ENCODE data around the gene ENOPH1. TPM values are rescaled to one million over a fixed set of nuclear protein-coding genes. Genes with fewer than 3 reads are reported as not detected.

The ENOPH1 gene
- total RNA-seq, 1 donor from 2014 or later, result 16.0 TPM

GRCh38 chr4:82429728-82430192, 630 bp upstream of the ENOPH1 start:
- peaks cover 50% of the 10 kb centered on the region for H3K4me1 ChIP-seq
- DNase-seq (ENCODE audit: extremely low spot score in 2 of 2), result no peak
- H3K4me3 ChIP-seq, result peak overlapping the region; percentile 57 to 67
- H3K27ac ChIP-seq, result peak overlapping the region; percentile 99
- H3K27me3 ChIP-seq, result no peaks in the 10 kb centered on the region
- TF ChIP-seq POLR2A (IDR thresholded peaks at IDR 0.05), result no peak
- TF ChIP-seq POLR2AphosphoS5 (IDR thresholded peaks at IDR 0.05; ENCODE audit: insufficient read depth in 1 of 2, low read depth in 1 of 2), result no peak
- no peak for TF ChIP-seq CTCF (IDR thresholded peaks at IDR 0.05)
- H3K36me3 ChIP-seq, result peaks cover 0 to 24% of the 10 kb centered on the region in 2 donors
- intact Hi-C loops (cut with DNase I), result loop anchor here (1.0 kb wide), 1 partner anchor 55 kb away; no protein-coding TSS in a partner anchor
- no peaks in the 10 kb centered on the region for H3K9me3 ChIP-seq

GRCh38 chr4:82430964-82431745, 765 bp downstream of the ENOPH1 start:
- H3K36me3 ChIP-seq, result peaks cover 0 to 10% of the 10 kb centered on the region in 2 donors
- peaks cover 46% of the 10 kb centered on the region for H3K4me1 ChIP-seq
- intact Hi-C loops (cut with DNase I), result no loop called here
- peak overlapping the region; percentile 99 for H3K27ac ChIP-seq
- no peaks in the 10 kb centered on the region for H3K9me3 ChIP-seq
- peak overlapping the region; percentile 57 to 67 for H3K4me3 ChIP-seq
- H3K27me3 ChIP-seq, result no peaks in the 10 kb centered on the region
- peak in 1 of 2 donors; percentile 91 for DNase-seq (ENCODE audit: extremely low spot score in 2 of 2)
- TF ChIP-seq POLR2A (IDR thresholded peaks at IDR 0.05), result no peak
- no peak for TF ChIP-seq CTCF (IDR thresholded peaks at IDR 0.05)
- TF ChIP-seq POLR2AphosphoS5 (IDR thresholded peaks at IDR 0.05; ENCODE audit: insufficient read depth in 1 of 2, low read depth in 1 of 2), result no peak

- peaks cover 39% of the 10 kb centered on the region for H3K4me1 ChIP-seq
- DNase-seq (ENCODE audit: extremely low spot score in 2 of 2), result no peak
- intact Hi-C loops (cut with DNase I), result no loop called here
- H3K4me3 ChIP-seq, result peak overlapping the region in 1 of 2 donors; percentile 67
- H3K27me3 ChIP-seq, result no peaks in the 10 kb centered on the region
- no peak for TF ChIP-seq POLR2A (IDR thresholded peaks at IDR 0.05)
- no peak for TF ChIP-seq CTCF (IDR thresholded peaks at IDR 0.05)
- no peak for TF ChIP-seq POLR2AphosphoS5 (IDR thresholded peaks at IDR 0.05; ENCODE audit: insufficient read depth in 1 of 2, low read depth in 1 of 2)
- H3K9me3 ChIP-seq, result no peaks in the 10 kb centered on the region
- H3K27ac ChIP-seq, result no peak overlapping the region
- peaks cover 0 to 3% of the 10 kb centered on the region in 2 donors for H3K36me3 ChIP-seq
These were observed 1.4 kb downstream of the ENOPH1 start for GRCh38 chr4:82431831-82432230.

- H3K9me3 ChIP-seq, result no peaks in the 10 kb centered on the region
- H3K27me3 ChIP-seq, result no peaks in the 10 kb centered on the region
- intact Hi-C loops (cut with DNase I), result no loop called here
- no peaks in the 10 kb centered on the region for H3K36me3 ChIP-seq
- no peak overlapping the region for H3K27ac ChIP-seq
- H3K4me1 ChIP-seq, result peaks cover 38% of the 10 kb centered on the region
- no peak for DNase-seq (ENCODE audit: extremely low spot score in 2 of 2)
- TF ChIP-seq POLR2A (IDR thresholded peaks at IDR 0.05) (no peak), CTCF (IDR thresholded peaks at IDR 0.05) (no peak)
- H3K4me3 ChIP-seq, result no peak overlapping the region
These were observed 2.2 kb downstream of the ENOPH1 start for GRCh38 chr4:82432596-82432995.

- Histone ChIP-seq H3K27me3 (no peaks in the 10 kb centered on the region), H3K9me3 (no peaks in the 10 kb centered on the region), H3K36me3 (no peaks in the 10 kb centered on the region), H3K27ac (no peak overlapping the region), H3K4me1 (peaks cover 29% of the 10 kb centered on the region), H3K4me3 (no peak overlapping the region)
- no peak for TF ChIP-seq CTCF (IDR thresholded peaks at IDR 0.05)
- no peak for TF ChIP-seq POLR2A (IDR thresholded peaks at IDR 0.05)
- no peak for TF ChIP-seq POLR2AphosphoS5 (IDR thresholded peaks at IDR 0.05; ENCODE audit: insufficient read depth in 1 of 2, low read depth in 1 of 2)
- DNase-seq (ENCODE audit: extremely low spot score in 2 of 2), result no peak
- intact Hi-C loops (cut with DNase I), result no loop called here
These were observed 3.4 kb downstream of the ENOPH1 start for GRCh38 chr4:82433791-82434190.
